ENCODE data around the gene PNLIPRP2.

PNLIPRP2 gene

DNA sequence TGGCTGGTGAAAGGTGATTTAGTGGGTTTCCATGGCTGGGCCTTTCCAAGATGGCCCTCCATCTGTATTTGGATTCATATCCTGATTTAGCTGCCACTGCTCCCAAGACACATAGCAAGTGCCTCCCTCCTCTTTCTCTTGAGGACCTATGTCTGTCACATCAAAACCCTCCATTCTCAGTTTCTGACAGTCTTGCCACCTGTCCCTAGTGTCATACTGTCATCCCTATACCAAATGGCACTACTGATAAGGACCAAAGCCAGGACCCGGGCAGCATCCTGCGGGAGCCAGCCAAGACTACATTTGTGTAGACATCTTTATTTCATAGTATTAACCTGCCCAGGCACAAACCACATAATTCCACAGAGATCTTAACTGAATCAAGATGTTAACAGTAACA, 34.8 kb downstream of the PNLIPRP2 start:
- TF ChIP-seq GATA2 (IDR thresholded peaks at IDR 0.05; ENCODE audit: low read depth, low read length): no peak
- TF ChIP-seq GATA3 (IDR thresholded peaks at IDR 0.05; ENCODE audit: low read depth, low read length): no peak

DNA sequence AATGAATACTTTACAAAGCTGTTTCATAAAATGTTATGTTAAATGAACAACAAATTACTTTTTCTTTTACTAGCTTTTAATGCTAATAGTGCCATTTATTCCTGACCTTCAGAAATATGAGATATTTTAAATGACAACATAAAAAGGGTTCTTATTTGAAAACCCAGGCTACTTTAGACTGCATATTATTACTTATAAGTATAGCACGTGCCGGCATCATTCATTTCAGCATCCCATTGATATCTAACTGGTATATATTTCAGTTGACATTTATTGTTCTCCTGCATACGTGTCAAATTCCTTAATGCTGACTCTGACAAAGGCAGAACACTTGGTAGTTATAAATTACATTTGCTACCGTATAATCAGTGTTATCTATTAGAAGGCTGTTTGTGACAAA, 35.3 kb downstream of the PNLIPRP2 start:
- TF ChIP-seq GATA2 (IDR thresholded peaks at IDR 0.05; ENCODE audit: low read depth, low read length) (no peak), GATA3 (IDR thresholded peaks at IDR 0.05; ENCODE audit: low read depth, low read length) (no peak)

- no peak for TF ChIP-seq GATA3 (IDR thresholded peaks at IDR 0.05; ENCODE audit: low read depth, low read length)
- no peak for TF ChIP-seq GATA2 (IDR thresholded peaks at IDR 0.05; ENCODE audit: low read depth, low read length)
Measured at GRCh38 chr10:116657863-116658551, 37.3 kb downstream of the PNLIPRP2 start.

GRCh38 chr10:116659049-116659670, 38.4 kb downstream of the PNLIPRP2 start:
- TF ChIP-seq GATA2 (IDR thresholded peaks at IDR 0.05; ENCODE audit: low read depth, low read length) (no peak), GATA3 (IDR thresholded peaks at IDR 0.05; ENCODE audit: low read depth, low read length) (no peak)

- no peak for TF ChIP-seq GATA2 (IDR thresholded peaks at IDR 0.05; ENCODE audit: low read depth, low read length)
- no peak for TF ChIP-seq GATA3 (IDR thresholded peaks at IDR 0.05; ENCODE audit: low read depth, low read length)
Measured at GRCh38 chr10:116660860-116661259, 40.1 kb downstream of the PNLIPRP2 start.

DNA sequence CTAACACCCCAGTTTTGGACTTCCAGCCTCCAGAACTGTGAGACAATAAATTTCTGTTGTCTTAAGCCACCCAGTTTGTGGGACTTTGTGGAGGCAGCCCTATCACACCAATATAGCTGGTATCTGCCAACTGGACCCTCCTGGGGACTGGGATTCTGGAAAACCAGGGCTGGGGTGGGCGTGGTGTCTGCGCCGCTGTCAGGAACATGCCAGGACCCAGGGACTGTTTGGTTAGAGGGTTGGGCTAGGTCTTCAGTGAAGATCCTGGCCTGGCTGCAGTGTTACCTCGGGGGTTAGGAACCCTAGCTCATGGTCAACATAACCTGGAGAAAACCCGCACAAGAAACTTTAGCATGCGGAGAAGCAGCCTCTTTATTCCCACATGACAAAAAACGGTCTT, 42.6 kb downstream of the PNLIPRP2 start:
- TF ChIP-seq GATA2 (IDR thresholded peaks at IDR 0.05; ENCODE audit: low read depth, low read length) (no peak), GATA3 (IDR thresholded peaks at IDR 0.05; ENCODE audit: low read depth, low read length) (no peak)

- TF ChIP-seq GATA2 (IDR thresholded peaks at IDR 0.05; ENCODE audit: low read depth, low read length) (no peak), GATA3 (IDR thresholded peaks at IDR 0.05; ENCODE audit: low read depth, low read length) (no peak)
Measured at GRCh38 chr10:116664631-116665030, 43.9 kb downstream of the PNLIPRP2 start.

DNA sequence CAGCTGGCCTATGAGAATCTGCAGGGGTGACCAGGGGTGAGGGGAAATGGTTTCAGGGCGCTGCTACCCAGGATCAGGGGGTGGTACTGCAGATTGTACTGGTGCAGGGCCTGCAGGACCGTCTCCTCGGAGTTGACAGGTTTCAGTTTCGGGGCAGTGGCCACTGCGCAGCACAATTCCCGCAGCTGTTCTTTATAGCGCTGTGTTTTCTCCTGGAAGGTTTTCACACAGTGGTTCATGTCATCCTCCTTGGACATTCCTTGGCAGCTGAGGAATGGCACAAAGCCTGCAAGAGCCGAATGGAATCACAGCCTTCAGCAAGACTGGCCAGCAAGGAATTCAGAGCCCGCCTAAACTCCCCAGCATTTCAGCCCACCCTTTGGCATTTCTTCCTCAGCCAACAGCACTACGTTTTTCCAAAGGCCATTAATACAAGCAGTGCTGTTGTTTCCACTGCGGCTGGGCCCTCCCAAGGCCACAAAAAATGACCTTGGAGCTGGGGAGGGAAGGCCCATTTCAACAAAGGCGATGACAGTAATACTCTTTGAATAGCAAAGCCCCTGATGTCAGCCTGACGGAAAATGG, 44.9 kb downstream of the PNLIPRP2 start:
- TF ChIP-seq GATA2 (IDR thresholded peaks at IDR 0.05; ENCODE audit: low read depth, low read length): no peak
- TF ChIP-seq GATA3 (IDR thresholded peaks at IDR 0.05; ENCODE audit: low read depth, low read length): no peak

DNA sequence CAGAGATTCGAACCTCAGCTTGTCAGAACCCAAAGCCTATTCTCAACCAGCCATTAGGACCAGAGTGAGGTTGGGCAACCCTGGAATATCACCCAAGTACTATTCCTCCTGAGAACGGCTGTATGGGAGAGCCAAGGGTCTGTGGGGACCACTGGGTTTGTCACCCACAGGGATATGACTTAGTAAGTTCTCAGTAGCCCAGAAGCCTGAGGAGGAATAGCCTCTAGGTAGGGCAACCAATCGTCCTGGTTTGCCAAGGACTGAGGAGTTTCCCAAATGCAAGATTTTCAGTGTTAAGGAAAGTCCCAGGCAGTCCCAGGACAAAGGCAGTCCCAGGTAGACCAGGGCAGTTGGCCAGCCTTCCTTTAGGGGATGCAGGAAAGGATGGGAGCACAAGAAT, 46.7 kb downstream of the PNLIPRP2 start:
- TF ChIP-seq GATA2 (IDR thresholded peaks at IDR 0.05; ENCODE audit: low read depth, low read length) (no peak), GATA3 (IDR thresholded peaks at IDR 0.05; ENCODE audit: low read depth, low read length) (no peak)

DNA sequence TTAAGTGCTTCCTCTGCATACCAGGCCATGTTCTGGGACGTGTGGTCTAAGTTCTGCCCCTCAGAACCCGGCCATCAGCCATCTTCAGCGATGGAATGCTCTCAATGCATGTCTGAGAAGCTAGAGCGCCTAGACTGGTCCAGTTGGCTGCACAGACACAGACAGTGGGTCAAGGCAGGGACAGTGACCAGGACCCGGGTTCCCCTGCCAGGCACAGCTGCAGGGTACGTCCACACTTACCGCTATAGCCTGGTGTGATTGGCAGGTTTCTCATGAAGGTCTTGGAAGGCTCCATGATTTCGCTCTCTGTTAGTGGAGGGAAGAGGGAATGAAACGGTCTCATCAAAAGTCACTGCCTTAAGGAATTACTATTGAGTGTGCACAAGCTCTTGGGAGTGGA, 47.3 kb downstream of the PNLIPRP2 start:
- TF ChIP-seq GATA3 (IDR thresholded peaks at IDR 0.05; ENCODE audit: low read depth, low read length): no peak
- no peak for TF ChIP-seq GATA2 (IDR thresholded peaks at IDR 0.05; ENCODE audit: low read depth, low read length)

- TF ChIP-seq GATA3 (IDR thresholded peaks at IDR 0.05; ENCODE audit: low read depth, low read length) (no peak), GATA2 (IDR thresholded peaks at IDR 0.05; ENCODE audit: low read depth, low read length) (no peak)
Measured at GRCh38 chr10:116668446-116668845, 47.7 kb downstream of the PNLIPRP2 start.

GRCh38 chr10:116669080-116669479, 48.3 kb downstream of the PNLIPRP2 start:
- TF ChIP-seq GATA2 (IDR thresholded peaks at IDR 0.05; ENCODE audit: low read depth, low read length) (no peak), GATA3 (IDR thresholded peaks at IDR 0.05; ENCODE audit: low read depth, low read length) (no peak)

DNA sequence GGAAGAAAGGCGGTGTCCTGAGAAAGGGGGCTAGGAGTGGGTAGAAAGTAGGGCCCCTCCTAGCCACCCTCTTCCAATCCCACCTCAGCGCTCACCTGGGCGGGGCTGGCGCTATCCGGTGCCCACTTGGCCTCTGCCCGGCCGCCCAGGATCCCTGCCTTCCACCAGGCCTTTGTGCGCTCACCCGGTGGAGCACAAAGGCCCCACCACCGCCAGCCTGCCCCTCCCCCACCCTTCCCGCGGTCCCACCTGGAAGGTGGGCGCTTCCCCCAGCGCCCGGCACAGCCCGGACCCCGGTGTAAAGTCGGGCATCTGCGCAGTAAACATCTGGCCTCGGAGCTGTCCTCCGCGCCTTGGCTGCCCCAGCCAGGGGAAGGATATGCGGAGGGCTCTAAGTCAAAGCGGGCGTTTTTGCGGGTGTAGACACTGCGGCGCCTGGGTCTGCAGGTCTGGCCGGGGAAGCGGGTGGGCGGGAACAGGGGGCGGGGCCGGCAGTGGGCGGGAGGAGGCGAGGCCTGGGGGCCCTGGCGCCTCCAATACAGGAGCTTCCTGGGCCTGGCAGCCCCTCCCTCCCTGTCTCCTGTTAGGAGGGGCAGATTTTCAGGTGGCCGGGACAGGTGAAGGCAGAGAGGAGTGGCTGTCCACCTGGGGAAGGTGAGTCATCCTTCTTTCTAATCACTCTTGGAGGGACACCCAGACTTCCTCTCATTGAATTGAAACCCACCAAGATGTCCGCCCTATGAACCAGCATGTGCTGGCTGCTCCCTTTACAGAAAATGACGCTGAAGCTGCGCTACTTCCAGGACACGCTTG, 49.3 kb downstream of the PNLIPRP2 start:
- TF ChIP-seq GATA2 (IDR thresholded peaks at IDR 0.05; ENCODE audit: low read depth, low read length) (no peak), GATA3 (IDR thresholded peaks at IDR 0.05; ENCODE audit: low read depth, low read length) (no peak)

- no peak for TF ChIP-seq GATA2 (IDR thresholded peaks at IDR 0.05; ENCODE audit: low read depth, low read length)
- no peak for TF ChIP-seq GATA3 (IDR thresholded peaks at IDR 0.05; ENCODE audit: low read depth, low read length)
Measured at GRCh38 chr10:116670706-116671105, 50.0 kb downstream of the PNLIPRP2 start.

Data from SH-SY5Y (cell line).